ENCODE results near the gene COX17.

Gene COX17

GRCh38 chr3:119673875-119674274 is 3.3 kb downstream of the COX17 start:
- Histone ChIP-seq H3K27me3 (ENCODE audit: control insufficient read depth, insufficient read depth, low read length) (no peaks in the 10 kb centered on the region), H3K4me1 (ENCODE audit: control insufficient read depth, insufficient read depth, low read length) (peaks cover 14% of the 10 kb centered on the region; the same call in 1 of the 2 replicates), H3K36me3 (ENCODE audit: control insufficient read depth, insufficient read depth, low read length) (peaks cover 64% of the 10 kb centered on the region), H3K9ac (ENCODE audit: low read depth, low read length) (no peak overlapping the region), H3K27ac (ENCODE audit: low read depth, low read length) (no peak overlapping the region), H3K9me3 (ENCODE audit: control insufficient read depth, insufficient read depth, low read length) (no peaks in the 10 kb centered on the region), H3K4me3 (ENCODE audit: low read depth, low read length) (no peak overlapping the region)

- peaks cover 72% of the 10 kb centered on the region for H3K36me3 ChIP-seq (ENCODE audit: control insufficient read depth, insufficient read depth, low read length)
Measured at GRCh38 chr3:119672776-119673175, 4.4 kb downstream of the COX17 start.

GRCh38 chr3:119669906-119670570 is 7.2 kb downstream of the COX17 start:
- Histone ChIP-seq H3K4me1 (ENCODE audit: control insufficient read depth, insufficient read depth, low read length) (peaks cover 8% of the 10 kb centered on the region; the same call in 1 of the 2 replicates), H3K4me3 (ENCODE audit: low read depth, low read length) (no peak overlapping the region), H3K36me3 (ENCODE audit: control insufficient read depth, insufficient read depth, low read length) (peaks cover 68% of the 10 kb centered on the region)

More at GRCh38 chr3:119672776-119673175, 4.4 kb downstream of the COX17 start:
- Histone ChIP-seq H3K4me1 (ENCODE audit: control insufficient read depth, insufficient read depth, low read length) (peaks cover 14% of the 10 kb centered on the region; the same call in 1 of the 2 replicates), H3K4me3 (ENCODE audit: low read depth, low read length) (no peak overlapping the region), H3K9ac (ENCODE audit: low read depth, low read length) (no peak overlapping the region), H3K27ac (ENCODE audit: low read depth, low read length) (no peak overlapping the region), H3K9me3 (ENCODE audit: control insufficient read depth, insufficient read depth, low read length) (no peaks in the 10 kb centered on the region), H3K27me3 (ENCODE audit: control insufficient read depth, insufficient read depth, low read length) (no peaks in the 10 kb centered on the region)

GRCh38 chr3:119665954-119666559 is 11.1 kb downstream of the COX17 start:
- H3K27me3 ChIP-seq (ENCODE audit: control insufficient read depth, insufficient read depth, low read length), result no peaks in the 10 kb centered on the region
- no peak overlapping the region for H3K27ac ChIP-seq (ENCODE audit: low read depth, low read length)
- no peaks in the 10 kb centered on the region for H3K9me3 ChIP-seq (ENCODE audit: control insufficient read depth, insufficient read depth, low read length)
- no peak overlapping the region for H3K9ac ChIP-seq (ENCODE audit: low read depth, low read length)
- H3K4me1 ChIP-seq (ENCODE audit: control insufficient read depth, insufficient read depth, low read length), result peaks cover 8% of the 10 kb centered on the region; the same call in 1 of the 2 replicates
- H3K4me3 ChIP-seq (ENCODE audit: low read depth, low read length), result no peak overlapping the region
- H3K36me3 ChIP-seq (ENCODE audit: control insufficient read depth, insufficient read depth, low read length), result peaks cover 30% of the 10 kb centered on the region

More at GRCh38 chr3:119669906-119670570, 7.2 kb downstream of the COX17 start:
- Histone ChIP-seq H3K27ac (ENCODE audit: low read depth, low read length) (no peak overlapping the region), H3K27me3 (ENCODE audit: control insufficient read depth, insufficient read depth, low read length) (no peaks in the 10 kb centered on the region), H3K9ac (ENCODE audit: low read depth, low read length) (no peak overlapping the region), H3K9me3 (ENCODE audit: control insufficient read depth, insufficient read depth, low read length) (no peaks in the 10 kb centered on the region)

GRCh38 chr3:119664850-119665379 is 12.3 kb downstream of the COX17 start:
- H3K4me3 ChIP-seq (ENCODE audit: low read depth, low read length), result no peak overlapping the region
- H3K9ac ChIP-seq (ENCODE audit: low read depth, low read length), result no peak overlapping the region
- no peaks in the 10 kb centered on the region for H3K9me3 ChIP-seq (ENCODE audit: control insufficient read depth, insufficient read depth, low read length)
- H3K4me1 ChIP-seq (ENCODE audit: control insufficient read depth, insufficient read depth, low read length), result no peaks in the 10 kb centered on the region
- H3K36me3 ChIP-seq (ENCODE audit: control insufficient read depth, insufficient read depth, low read length), result peaks cover 19% of the 10 kb centered on the region
- H3K27me3 ChIP-seq (ENCODE audit: control insufficient read depth, insufficient read depth, low read length), result no peaks in the 10 kb centered on the region
- no peak overlapping the region for H3K27ac ChIP-seq (ENCODE audit: low read depth, low read length)

GRCh38 chr3:119664370-119664769 is 12.8 kb downstream of the COX17 start:
- no peak overlapping the region for H3K9ac ChIP-seq (ENCODE audit: low read depth, low read length)
- H3K4me3 ChIP-seq (ENCODE audit: low read depth, low read length), result no peak overlapping the region

GRCh38 chr3:119663885-119664284 is 13.3 kb downstream of the COX17 start:
- H3K9me3 ChIP-seq (ENCODE audit: control insufficient read depth, insufficient read depth, low read length), result no peaks in the 10 kb centered on the region
- H3K9ac ChIP-seq (ENCODE audit: low read depth, low read length), result no peak overlapping the region
- H3K4me3 ChIP-seq (ENCODE audit: low read depth, low read length), result no peak overlapping the region
- no peaks in the 10 kb centered on the region for H3K4me1 ChIP-seq (ENCODE audit: control insufficient read depth, insufficient read depth, low read length)
- no peaks in the 10 kb centered on the region for H3K27me3 ChIP-seq (ENCODE audit: control insufficient read depth, insufficient read depth, low read length)
- H3K27ac ChIP-seq (ENCODE audit: low read depth, low read length), result no peak overlapping the region
- H3K36me3 ChIP-seq (ENCODE audit: control insufficient read depth, insufficient read depth, low read length), result peaks cover 9% of the 10 kb centered on the region

More at GRCh38 chr3:119664370-119664769, 12.8 kb downstream of the COX17 start:
- H3K4me1 ChIP-seq (ENCODE audit: control insufficient read depth, insufficient read depth, low read length), result no peaks in the 10 kb centered on the region
- no peak overlapping the region for H3K27ac ChIP-seq (ENCODE audit: low read depth, low read length)
- peaks cover 13% of the 10 kb centered on the region for H3K36me3 ChIP-seq (ENCODE audit: control insufficient read depth, insufficient read depth, low read length)
- no peaks in the 10 kb centered on the region for H3K27me3 ChIP-seq (ENCODE audit: control insufficient read depth, insufficient read depth, low read length)
- no peaks in the 10 kb centered on the region for H3K9me3 ChIP-seq (ENCODE audit: control insufficient read depth, insufficient read depth, low read length)

GRCh38 chr3:119662604-119663373 is 14.4 kb downstream of the COX17 start:
- H3K9me3 ChIP-seq (ENCODE audit: control insufficient read depth, insufficient read depth, low read length), result no peaks in the 10 kb centered on the region
- no peaks in the 10 kb centered on the region for H3K36me3 ChIP-seq (ENCODE audit: control insufficient read depth, insufficient read depth, low read length)
- no peak overlapping the region for H3K9ac ChIP-seq (ENCODE audit: low read depth, low read length)
- no peak overlapping the region for H3K27ac ChIP-seq (ENCODE audit: low read depth, low read length)
- no peaks in the 10 kb centered on the region for H3K4me1 ChIP-seq (ENCODE audit: control insufficient read depth, insufficient read depth, low read length)
- no peak overlapping the region for H3K4me3 ChIP-seq (ENCODE audit: low read depth, low read length)
- H3K27me3 ChIP-seq (ENCODE audit: control insufficient read depth, insufficient read depth, low read length), result no peaks in the 10 kb centered on the region

GRCh38 chr3:119660474-119661440 is 16.4 kb downstream of the COX17 start, which contains the start of gene POPDC2:
TSS of gene POPDC2 (minus strand) at chr3:119660589. CDS start at chr3:119660423, 166 bp downstream.
- H3K9ac ChIP-seq (ENCODE audit: low read depth, low read length), result no peak within 1 kb of the TSS

More at GRCh38 chr3:119660474-119661440, 16.4 kb downstream of the COX17 start, which contains the start of gene POPDC2:
- Histone ChIP-seq H3K27me3 (ENCODE audit: control insufficient read depth, insufficient read depth, low read length) (no peaks in the 10 kb centered on the region), H3K9me3 (ENCODE audit: control insufficient read depth, insufficient read depth, low read length) (no peaks in the 10 kb centered on the region), H3K4me3 (ENCODE audit: low read depth, low read length) (no peak within 1 kb of the TSS), H3K36me3 (ENCODE audit: control insufficient read depth, insufficient read depth, low read length) (no peaks in the 10 kb centered on the region), H3K4me1 (ENCODE audit: control insufficient read depth, insufficient read depth, low read length) (no peaks in the 10 kb centered on the region), H3K27ac (ENCODE audit: low read depth, low read length) (no peak within 1 kb of the TSS)
